Fibroblast of mammary gland (primary cell): Measurements from ENCODE around the gene KHDRBS2.
"Not testable (repeated sequence)": the region's sequence is repeated elsewhere in the genome, so short reads cannot be mapped to it uniquely, and the experiment has no call there.

ENCODE experiments used
- DNase-seq: peaks from one replicate; pipeline ENCODE4 v3.0.0-alpha.2; 2010; ENCODE audit warnings: low read depth
- H3K4me3 ChIP-seq: 2 replicates; pipeline ENCODE4 v1.5.1; 2011; ENCODE audit warnings: low read depth, mild to moderate bottlenecking, low read length, moderate library complexity; ENCODE audit not compliant: control insufficient read depth
- TF ChIP-seq, protein P1 (sequence below): conservative IDR thresholded peaks from 2 replicates; pipeline ENCODE4 v1.5.1; 2011; ENCODE audit warnings: low read depth, low read length, inconsistent platforms; ENCODE audit not compliant: control insufficient read depth, insufficient read depth

Gene KHDRBS2

DNA sequence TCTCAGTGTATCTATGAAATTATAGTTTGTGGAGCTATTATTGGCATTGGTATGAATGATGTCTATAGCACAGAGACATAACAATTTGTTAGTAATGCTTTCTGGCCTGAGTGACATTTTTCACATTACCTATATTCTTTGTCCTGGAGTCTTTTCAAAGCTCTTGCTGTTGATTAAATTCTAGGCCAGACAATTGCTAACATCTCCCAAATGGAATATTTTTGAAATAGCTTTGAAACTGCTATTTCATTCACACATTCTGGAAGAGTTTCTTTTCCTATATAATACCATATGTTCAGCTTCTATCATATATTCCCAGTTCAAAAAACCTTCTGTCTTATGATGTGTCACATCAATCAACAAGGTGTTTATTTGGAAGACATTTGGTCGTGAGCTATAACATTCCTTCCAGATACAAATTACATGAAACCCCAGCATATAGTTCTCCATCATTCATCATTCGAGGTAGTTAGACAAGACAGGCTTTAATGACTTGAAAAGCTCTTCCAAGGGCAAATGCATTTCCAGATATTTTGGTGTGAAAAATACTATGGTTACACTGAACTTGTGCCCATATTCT, 452.8 kb downstream of the KHDRBS2 start:
- no peak for DNase-seq
- no peak overlapping the region for H3K4me3 ChIP-seq
- TF ChIP-seq, protein P1, sequence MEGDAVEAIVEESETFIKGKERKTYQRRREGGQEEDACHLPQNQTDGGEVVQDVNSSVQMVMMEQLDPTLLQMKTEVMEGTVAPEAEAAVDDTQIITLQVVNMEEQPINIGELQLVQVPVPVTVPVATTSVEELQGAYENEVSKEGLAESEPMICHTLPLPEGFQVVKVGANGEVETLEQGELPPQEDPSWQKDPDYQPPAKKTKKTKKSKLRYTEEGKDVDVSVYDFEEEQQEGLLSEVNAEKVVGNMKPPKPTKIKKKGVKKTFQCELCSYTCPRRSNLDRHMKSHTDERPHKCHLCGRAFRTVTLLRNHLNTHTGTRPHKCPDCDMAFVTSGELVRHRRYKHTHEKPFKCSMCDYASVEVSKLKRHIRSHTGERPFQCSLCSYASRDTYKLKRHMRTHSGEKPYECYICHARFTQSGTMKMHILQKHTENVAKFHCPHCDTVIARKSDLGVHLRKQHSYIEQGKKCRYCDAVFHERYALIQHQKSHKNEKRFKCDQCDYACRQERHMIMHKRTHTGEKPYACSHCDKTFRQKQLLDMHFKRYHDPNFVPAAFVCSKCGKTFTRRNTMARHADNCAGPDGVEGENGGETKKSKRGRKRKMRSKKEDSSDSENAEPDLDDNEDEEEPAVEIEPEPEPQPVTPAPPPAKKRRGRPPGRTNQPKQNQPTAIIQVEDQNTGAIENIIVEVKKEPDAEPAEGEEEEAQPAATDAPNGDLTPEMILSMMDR = no peak

DNA sequence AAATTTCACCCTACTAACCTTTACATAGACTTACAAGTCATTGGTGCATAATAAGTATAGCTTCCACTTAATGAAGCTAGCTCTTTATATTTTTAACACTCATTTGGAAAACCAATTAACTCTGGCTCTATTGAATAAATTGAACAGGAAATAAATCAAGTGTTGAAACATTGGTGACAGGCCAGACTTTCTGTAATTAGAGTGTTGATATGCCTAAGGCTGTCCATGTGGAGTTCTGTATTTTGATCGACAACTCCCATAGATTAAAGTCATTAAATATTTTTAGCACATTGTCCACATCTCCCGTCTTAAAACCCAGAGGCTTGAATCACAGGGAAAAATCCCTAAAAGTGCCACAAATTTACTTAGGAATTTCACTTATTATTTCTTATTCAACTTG, 468.3 kb downstream of the KHDRBS2 start:
- no peak overlapping the region for H3K4me3 ChIP-seq
- DNase-seq = no peak
- TF ChIP-seq, protein P1 = no peak

DNA sequence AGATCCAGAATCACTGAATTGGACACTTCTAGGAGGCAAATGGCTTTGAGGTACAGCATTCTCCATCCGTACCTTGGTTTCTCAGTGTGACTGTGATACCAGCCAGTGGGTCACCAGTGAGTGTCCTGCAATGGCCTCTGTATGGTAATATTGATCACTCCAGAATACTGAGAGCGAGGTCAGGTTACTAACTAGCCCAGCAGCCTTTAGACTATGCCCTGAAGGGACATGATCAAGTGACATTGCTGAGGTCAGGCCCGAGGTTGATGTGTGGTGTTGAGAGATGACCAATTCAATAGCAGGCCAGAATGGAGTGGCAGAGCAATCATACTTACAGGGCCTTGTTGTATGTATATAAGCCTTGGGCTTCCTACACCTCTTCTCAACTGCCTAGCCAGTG, 476.0 kb downstream of the KHDRBS2 start:
- TF ChIP-seq, protein P1 = no peak
- no peak for DNase-seq
- H3K4me3 ChIP-seq = no peak overlapping the region

DNA sequence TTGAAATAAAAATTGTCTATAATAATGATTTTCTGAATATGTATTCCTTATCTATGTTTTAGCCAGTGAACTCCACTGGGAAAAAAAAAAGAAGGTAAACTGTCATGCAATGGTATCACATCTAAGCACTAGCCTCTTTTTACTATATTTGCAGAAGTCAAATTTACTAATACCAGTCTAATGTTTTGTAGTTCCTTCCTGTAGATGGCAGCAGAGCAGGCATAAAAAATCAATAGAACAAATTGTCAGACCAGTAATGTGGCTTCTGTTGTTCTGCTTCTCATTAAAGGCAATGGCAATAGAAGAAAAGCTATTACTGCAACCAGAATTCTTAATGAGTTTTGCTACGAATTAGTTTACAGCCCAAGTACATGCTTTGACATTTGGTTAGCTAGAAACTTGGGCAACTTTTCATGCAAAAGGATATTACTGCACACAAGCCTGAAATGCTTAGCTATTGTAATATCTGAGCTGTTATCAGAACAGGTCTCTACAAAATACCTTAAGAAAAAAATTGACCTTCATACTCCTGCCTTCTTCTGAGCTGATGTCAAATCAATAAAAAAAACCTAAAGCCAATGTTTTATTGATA, 476.9 kb downstream of the KHDRBS2 start:
- TF ChIP-seq, protein P1 = peak; percentile 39
- DNase-seq = peak; percentile 10
- no peak overlapping the region for H3K4me3 ChIP-seq

DNA sequence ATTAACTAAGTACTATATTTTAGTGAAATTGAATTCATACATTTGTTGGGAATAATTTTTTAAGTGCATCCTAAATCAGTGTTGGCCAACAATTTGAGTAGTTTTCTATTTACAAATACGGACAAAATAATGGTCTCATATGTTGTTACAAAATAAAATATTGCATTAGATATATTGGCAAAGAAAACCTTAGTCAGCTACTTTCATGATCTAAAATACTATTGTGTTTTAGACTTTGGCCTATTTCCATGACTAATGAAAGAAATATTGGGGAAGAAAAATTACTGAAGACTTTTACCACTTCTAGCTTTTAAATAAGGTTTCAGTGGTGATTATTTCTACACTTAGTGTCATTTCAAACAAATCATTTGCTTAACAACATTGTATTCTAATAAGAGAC, 498.0 kb downstream of the KHDRBS2 start:
- DNase-seq = no peak
- H3K4me3 ChIP-seq = no peak overlapping the region
- TF ChIP-seq, protein P1 = no peak

DNA sequence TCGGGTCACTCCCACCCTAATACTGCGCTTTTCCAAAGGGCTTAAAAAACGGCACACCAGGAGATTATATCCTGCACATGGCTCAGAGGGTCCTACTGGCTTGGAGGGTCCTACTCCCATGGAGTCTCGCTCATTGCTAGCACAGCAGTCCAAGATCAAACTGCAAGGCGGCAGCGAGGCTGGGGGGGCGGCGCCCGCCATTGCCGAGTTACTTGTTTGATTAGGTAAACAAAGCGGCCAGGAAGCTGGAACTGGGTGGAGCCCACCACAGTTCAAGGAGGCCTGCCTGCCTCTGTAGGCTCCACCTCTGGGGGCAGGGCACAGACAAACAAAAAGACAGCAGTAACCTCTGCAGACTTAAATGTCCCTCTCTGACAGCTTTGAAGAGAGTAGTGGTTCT, 516.6 kb downstream of the KHDRBS2 start:
- not testable (repeated sequence) for H3K4me3 ChIP-seq, DNase-seq

DNA sequence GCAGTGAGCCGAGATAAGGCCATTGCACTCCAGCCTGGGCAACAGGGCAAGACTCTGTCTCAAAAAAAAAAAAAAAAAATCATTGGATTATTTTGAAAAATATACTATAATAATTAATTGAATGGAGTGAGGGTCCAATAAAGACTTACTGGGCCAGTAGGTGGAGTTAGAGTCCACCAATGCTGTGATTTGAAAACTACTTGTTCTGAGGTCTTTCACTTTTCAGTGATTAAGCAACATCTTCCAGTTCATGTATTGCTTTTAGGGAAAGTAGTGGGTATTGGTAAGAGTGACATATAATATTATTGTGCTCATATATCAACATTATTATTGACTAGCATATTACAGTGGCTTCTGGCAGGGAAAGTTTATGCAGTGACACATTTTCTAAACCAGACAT, 530.3 kb downstream of the KHDRBS2 start:
- H3K4me3 ChIP-seq = no peak overlapping the region
- no peak for DNase-seq
- TF ChIP-seq, protein P1 = no peak
